ENCODE measurements around the gene FIBCD1.

GRCh38 chr9:130948266-130948665 lies 9.2 kb upstream of the FIBCD1 start:
- TF ChIP-seq ARNT (IDR thresholded peaks at IDR 0.05): no peak
- no peak for TF ChIP-seq TARDBP (IDR thresholded peaks at IDR 0.05)
- no peak for TF ChIP-seq FOXA1 (IDR thresholded peaks at IDR 0.05)
- TF ChIP-seq FOXM1 (IDR thresholded peaks at IDR 0.05; ENCODE audit: borderline replicate concordance): no peak
- TF ChIP-seq PKNOX1 (IDR thresholded peaks at IDR 0.05): no peak
- no peak for TF ChIP-seq SP1 (IDR thresholded peaks at IDR 0.05)
- TF ChIP-seq ZNF384 (IDR thresholded peaks at IDR 0.05): no peak
- TF ChIP-seq FOXK2 (IDR thresholded peaks at IDR 0.05): no peak
- no peak for TF ChIP-seq BHLHE40 (IDR thresholded peaks at IDR 0.05; ENCODE audit: borderline replicate concordance)
